Stimulated activated naive CD8-positive, alpha-beta T cell treated with anti-CD3 and anti-CD28 coated beads, Interleukin-15, amount 100 ng/mL, for 72 hours (primary cell): ENCODE data around the gene APPBP2.
"Not testable (repeated sequence)": the region's sequence is repeated elsewhere in the genome, so short reads cannot be mapped to it uniquely, and the experiment has no call there.

Experiments
- ATAC-seq: fragments of 150-1000 bp; cut with Tn5 transposase; 2 replicates; pipeline ENCODE4 v1.10.0; 2021; ENCODE audit warnings: mild to moderate bottlenecking, moderate library complexity
- DNase-seq, 2 donors: peaks; one replicate each; pipeline ENCODE4 v3.0.0; 2021 to 2022
- H3K27ac Mint-ChIP-seq, 2 donors: one replicate each; pipeline ENCODE4 v1.8.0; 2022; ENCODE audit warnings: mild to moderate bottlenecking in 2 of 2, mixed read lengths in 2 of 2, moderate library complexity in 2 of 2
- H3K27me3 Mint-ChIP-seq: one replicate; pipeline ENCODE4 v1.8.0; 2022; ENCODE audit warnings: mixed read lengths
- H3K4me1 Mint-ChIP-seq: one replicate; pipeline ENCODE4 v1.8.0; 2022; ENCODE audit warnings: mild to moderate bottlenecking, mixed read lengths
- H3K4me3 Mint-ChIP-seq, 2 donors: one replicate each; pipeline ENCODE4 v1.8.0; 2022; ENCODE audit warnings: mild to moderate bottlenecking in 2 of 2, mixed read lengths in 2 of 2, moderate library complexity in 1 of 2
- H3K9me3 Mint-ChIP-seq, 2 donors: one replicate each; pipeline ENCODE4 v1.8.0; 2022; ENCODE audit warnings: mixed read lengths in 2 of 2

Gene APPBP2

DNA sequence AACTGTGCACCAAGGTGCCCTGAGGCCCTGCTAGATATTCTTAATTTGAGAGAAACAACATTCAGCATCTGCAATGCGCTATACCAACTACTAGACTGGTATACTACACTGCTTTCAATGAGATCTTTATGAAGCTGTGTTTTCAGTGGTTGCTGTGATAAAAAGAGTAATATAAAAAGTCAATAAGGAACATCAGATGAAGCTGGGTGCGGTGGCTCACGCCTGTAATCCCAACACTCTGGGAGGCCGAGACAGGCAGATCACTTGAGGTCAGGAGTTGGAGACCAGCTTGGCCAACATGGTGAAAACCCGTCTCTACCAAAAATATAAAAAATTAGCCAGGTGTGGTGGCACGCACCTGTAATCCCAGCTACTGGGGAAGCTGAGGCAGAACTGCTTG is 10.4 kb downstream of the APPBP2 start:
- H3K4me3 Mint-ChIP-seq, ATAC-seq, DNase-seq, H3K27me3 Mint-ChIP-seq, H3K9me3 Mint-ChIP-seq, H3K27ac Mint-ChIP-seq: not testable (repeated sequence)
- peaks cover 20% of the 10 kb centered on the region for H3K4me1 Mint-ChIP-seq

DNA sequence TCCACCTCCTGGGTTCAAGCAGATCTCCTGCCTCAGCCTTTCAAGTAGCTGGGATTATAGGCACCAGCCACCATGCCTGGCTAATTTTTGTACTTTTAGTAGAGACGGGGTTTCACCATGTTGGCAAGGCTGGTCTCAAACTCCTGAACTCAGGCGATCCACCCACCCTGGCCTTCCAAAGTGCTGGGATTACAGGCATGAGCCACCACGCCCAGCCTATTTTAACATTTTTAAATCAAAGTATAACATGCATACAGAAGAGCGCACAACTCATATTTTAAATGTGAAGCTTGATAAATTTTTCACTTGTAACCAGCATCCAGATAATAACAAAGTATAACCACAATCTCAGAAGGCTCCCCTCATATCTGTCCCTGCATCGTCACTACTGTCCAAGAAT is 10.8 kb downstream of the APPBP2 start:
- ATAC-seq, H3K27ac Mint-ChIP-seq, H3K9me3 Mint-ChIP-seq, H3K4me3 Mint-ChIP-seq, H3K27me3 Mint-ChIP-seq, DNase-seq: not testable (repeated sequence)
- peaks cover 20% of the 10 kb centered on the region for H3K4me1 Mint-ChIP-seq

DNA sequence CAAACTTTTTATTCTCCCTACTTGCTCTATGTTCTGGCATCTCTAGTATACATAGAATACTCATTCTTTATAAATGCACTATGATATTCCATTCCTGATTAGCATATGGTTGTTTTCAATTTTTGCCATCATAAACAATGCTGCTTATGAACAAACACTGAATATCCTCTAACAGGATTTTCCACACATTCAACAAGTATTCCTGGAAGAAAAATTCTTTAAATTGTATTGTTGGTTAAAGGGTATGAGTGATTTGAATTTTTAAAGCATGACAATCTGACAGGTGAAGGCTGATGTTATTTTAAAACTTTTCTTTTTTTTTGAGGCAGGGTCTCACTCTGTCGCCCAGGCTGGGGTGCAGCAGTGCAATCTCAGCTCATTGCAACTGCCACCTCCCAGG is 11.5 kb downstream of the APPBP2 start:
- no peaks in the 10 kb centered on the region for H3K27me3 Mint-ChIP-seq
- ATAC-seq (no peak), DNase-seq (no peak)
- H3K27ac Mint-ChIP-seq, result no peak overlapping the region
- no peak overlapping the region for H3K4me3 Mint-ChIP-seq
- no peaks in the 10 kb centered on the region for H3K9me3 Mint-ChIP-seq
- peaks cover 23% of the 10 kb centered on the region for H3K4me1 Mint-ChIP-seq

DNA sequence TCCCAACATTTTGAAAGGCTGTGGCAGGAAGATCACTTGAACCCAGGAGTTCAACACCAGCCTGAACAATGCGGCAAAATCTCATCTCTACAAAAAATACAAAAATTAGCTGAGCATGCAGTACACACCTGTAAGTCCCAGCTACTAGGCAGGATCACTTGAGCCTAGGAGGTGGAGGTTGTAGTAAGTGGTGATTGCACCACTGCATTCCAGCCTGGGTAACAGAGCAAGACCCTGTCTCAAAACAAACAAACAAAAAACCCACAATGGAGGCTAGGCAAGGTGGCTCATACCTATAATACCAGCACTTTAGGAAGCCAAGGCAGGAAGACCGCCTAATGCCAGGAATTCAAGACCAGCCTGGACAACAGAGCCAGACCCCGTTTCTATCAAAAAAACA is 12.0 kb downstream of the APPBP2 start:
- Mint-ChIP-seq H3K27ac (peak overlapping the region in 1 of 2 donors; percentile 54), H3K4me3 (no peak overlapping the region), H3K4me1 (peaks cover 25% of the 10 kb centered on the region), H3K9me3 (no peaks in the 10 kb centered on the region), H3K27me3 (no peaks in the 10 kb centered on the region)
- ATAC-seq, result no peak
- no peak for DNase-seq

DNA sequence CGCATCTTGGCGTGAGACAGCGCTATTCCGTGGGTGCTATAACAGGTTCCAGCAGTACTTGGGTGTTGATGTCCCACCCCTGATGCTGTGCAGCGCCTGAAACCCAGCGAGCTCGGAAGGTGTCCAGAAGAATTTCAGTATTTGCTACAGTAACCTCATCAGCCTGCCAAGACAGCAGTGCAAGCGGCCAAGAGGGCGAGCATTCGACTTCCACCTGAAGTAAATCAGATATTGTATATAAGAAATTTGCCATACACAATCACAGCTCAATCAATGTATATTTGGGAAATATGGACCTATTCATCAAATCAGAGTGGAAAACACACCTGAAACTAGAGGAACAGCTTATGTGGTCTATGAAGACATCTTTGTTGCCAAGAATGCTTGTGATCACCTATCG is 13.0 kb downstream of the APPBP2 start:
- H3K4me1 Mint-ChIP-seq, result peaks cover 26% of the 10 kb centered on the region

DNA sequence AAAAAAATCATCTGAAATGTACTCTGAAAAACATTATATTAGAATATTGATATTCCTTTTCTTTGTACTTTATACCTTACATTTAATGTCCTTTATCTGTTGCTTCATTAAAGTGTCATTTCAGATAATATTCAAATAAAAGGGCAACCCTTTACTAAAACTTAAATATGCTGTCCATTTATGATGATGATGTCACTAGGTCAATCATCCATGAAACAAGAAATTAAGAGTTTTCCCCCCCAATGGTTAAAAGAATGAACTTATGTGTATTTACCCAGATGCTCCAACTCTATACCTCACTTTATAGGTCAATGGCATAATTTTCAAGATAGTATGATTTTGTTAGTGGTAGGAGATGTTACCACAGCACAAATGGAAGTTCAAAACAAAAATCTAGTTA is 15.3 kb downstream of the APPBP2 start:
- Mint-ChIP-seq H3K9me3 (no peaks in the 10 kb centered on the region), H3K4me3 (no peak overlapping the region), H3K27ac (no peak overlapping the region), H3K4me1 (peaks cover 34% of the 10 kb centered on the region), H3K27me3 (no peaks in the 10 kb centered on the region)
- DNase-seq (no peak), ATAC-seq (no peak)

More for the DNA sequence above, 13.0 kb downstream of the APPBP2 start:
- Mint-ChIP-seq H3K9me3 (no peaks in the 10 kb centered on the region), H3K27ac (no peak overlapping the region), H3K27me3 (no peaks in the 10 kb centered on the region), H3K4me3 (no peak overlapping the region)
- no peak for ATAC-seq
- no peak for DNase-seq

DNA sequence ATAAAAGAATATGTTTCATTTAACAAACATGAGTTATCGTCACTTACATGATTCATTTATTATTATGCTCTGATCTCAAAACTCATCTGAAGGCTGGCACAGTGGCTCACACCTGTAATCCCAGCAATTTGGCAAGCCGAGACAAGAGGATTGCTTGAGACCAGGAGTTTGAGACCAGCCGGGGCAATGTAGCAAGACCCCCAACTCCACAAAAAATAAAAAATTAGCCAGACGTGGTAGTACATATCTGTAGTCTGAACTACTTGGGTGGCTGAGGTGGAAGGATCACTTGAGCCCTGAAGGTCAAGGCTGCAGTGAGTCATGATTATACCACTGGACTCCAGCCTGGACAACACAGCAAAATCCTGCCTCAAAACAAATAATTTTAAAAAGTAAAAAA is 16.0 kb downstream of the APPBP2 start:
- ATAC-seq, result no peak
- Mint-ChIP-seq H3K4me1 (peaks cover 34% of the 10 kb centered on the region), H3K9me3 (no peaks in the 10 kb centered on the region), H3K27me3 (no peaks in the 10 kb centered on the region), H3K4me3 (no peak overlapping the region), H3K27ac (no peak overlapping the region)
- DNase-seq, result no peak

DNA sequence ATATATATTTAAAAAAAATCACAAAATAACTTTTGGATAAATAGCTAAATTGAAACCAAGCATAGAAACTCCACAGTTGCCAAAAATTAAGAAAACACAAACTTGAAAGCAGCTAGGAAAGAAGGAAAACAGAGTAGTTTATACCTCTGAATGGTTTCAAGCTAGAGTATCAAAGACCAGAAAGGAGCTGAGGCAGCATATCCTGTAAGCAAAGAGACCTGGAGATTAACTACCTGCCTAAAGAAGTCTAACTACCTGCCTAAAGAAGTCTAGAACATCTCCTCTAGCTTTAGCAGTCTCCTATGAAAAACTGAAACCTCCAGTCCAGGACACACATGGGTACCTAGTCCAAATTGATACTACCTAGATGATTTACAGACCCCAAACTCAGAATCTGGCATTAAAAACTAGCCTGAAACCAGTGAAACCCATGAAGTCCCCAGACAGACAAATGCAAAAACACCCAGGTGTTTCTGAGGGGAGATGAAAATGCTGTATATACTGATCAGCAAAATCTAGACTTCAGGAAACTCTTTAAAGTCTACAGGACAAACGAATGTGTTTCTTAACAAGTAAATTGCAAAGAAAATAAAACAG is 17.6 kb downstream of the APPBP2 start:
- Mint-ChIP-seq H3K9me3 (no peaks in the 10 kb centered on the region), H3K27ac (peak overlapping the region in 1 of 2 donors; percentile 46), H3K4me1 (peaks cover 25% of the 10 kb centered on the region), H3K4me3 (no peak overlapping the region), H3K27me3 (no peaks in the 10 kb centered on the region)
- no peak for DNase-seq
- no peak for ATAC-seq

DNA sequence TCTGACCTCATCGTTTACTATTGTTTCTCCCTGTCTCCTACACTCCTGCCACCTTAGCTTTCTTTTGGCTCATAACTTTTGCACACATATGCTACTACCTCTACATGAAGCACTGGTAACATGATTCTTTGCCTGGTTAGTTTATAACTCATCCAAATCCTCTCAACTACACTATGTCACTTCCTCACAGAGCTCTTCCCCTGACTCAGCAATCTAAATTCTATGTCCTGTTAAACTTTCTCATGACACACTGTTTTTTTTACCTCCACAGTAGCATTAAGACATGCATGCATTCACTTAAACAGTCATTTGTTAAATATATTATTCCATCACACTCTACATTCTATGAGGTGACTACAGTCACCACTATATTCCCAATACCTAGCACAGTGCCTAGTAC is 19.7 kb downstream of the APPBP2 start:
- DNase-seq (no peak), ATAC-seq (no peak)
- Mint-ChIP-seq H3K9me3 (no peaks in the 10 kb centered on the region), H3K4me3 (no peak overlapping the region), H3K27me3 (no peaks in the 10 kb centered on the region), H3K27ac (peak overlapping the region in 1 of 2 donors; percentile 12), H3K4me1 (peaks cover 25% of the 10 kb centered on the region)

DNA sequence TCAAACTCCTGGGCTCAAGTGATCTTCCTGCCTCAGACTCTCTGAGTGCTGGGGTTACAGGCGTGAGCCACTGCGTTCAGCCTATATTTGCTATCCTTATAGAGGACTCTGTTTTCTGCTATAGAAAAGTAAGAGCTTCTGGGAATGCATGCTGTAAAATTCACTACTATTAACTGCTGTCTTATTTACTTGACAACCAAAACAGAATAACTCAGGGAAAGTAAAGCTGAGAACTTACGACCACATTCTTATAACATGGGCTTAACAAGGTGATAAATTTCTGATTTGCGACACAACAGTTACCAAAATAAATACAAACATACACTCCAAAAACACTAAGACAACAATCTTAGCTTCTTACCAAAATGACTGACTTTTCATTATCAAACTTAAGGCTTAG is 23.9 kb downstream of the APPBP2 start:
- ATAC-seq (no peak), DNase-seq (no peak)
- H3K27ac Mint-ChIP-seq, result no peak overlapping the region
- no peaks in the 10 kb centered on the region for H3K27me3 Mint-ChIP-seq
- H3K4me1 Mint-ChIP-seq, result peaks cover 6% of the 10 kb centered on the region
- no peak overlapping the region for H3K4me3 Mint-ChIP-seq
- no peaks in the 10 kb centered on the region for H3K9me3 Mint-ChIP-seq

DNA sequence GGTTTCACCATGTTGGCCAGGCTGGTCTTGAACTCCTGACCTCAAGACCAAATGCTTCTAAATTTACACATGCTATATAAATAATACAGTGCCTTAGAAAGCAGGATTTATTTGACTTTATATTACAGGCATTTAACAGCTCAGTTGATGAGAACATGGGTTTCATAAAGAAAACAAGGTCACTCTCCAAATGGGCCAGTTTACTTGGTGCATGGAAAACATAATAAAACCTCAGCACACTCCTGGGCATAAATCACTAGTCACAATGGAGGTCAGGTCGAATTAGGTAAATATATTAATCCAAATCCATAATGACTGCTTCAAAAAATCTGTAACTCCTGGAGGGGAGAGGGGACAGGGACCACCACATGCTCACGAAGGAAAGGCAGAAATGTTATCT is 24.5 kb downstream of the APPBP2 start:
- Mint-ChIP-seq H3K4me1 (peaks cover 6% of the 10 kb centered on the region), H3K9me3 (no peaks in the 10 kb centered on the region), H3K4me3 (no peak overlapping the region), H3K27ac (no peak overlapping the region), H3K27me3 (no peaks in the 10 kb centered on the region)
- DNase-seq (no peak), ATAC-seq (no peak)

DNA sequence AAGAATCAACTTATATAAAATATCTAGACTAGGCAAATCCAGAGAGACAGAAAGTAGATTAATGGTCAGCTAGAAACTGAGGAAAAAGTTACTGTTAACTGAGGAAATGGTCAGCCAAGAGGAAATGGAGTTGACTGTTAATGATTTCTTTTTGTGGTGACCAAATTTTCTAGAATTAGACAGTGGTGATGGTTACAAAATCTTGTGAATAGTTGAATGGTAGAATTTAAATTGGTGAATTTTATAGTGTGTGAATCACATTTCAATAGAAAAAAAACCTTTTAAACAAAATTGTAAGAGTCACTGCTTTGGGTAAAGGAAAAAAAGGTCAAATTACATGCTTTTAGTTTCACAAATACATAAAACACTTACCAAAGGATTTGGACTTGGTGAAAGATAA is 30.0 kb downstream of the APPBP2 start:
- Mint-ChIP-seq H3K27ac (no peak overlapping the region), H3K4me1 (no peaks in the 10 kb centered on the region), H3K9me3 (peaks cover 2 to 11% of the 10 kb centered on the region in 2 donors), H3K27me3 (no peaks in the 10 kb centered on the region), H3K4me3 (no peak overlapping the region)
- ATAC-seq, result no peak
- DNase-seq, result no peak

DNA sequence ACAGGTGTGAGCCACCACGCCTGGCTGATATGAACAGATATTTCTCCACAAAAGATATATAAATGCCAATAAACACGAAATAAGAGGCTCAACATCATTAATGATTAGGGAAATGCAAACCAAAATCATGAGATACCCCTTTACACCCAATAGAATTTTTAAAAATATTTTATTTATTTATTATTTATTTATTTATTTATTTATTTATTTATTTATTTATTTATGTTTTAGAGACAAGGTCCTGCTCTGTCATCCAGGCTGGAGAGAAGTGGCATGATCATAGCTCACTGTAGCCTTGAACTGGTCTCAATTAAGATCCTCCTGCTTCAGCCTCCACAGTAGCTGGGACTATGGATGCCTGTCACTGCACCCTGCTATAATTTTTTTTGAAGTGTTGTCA is 30.8 kb downstream of the APPBP2 start:
- ATAC-seq (no peak), DNase-seq (no peak)
- H3K4me1 Mint-ChIP-seq, result no peaks in the 10 kb centered on the region
- H3K27me3 Mint-ChIP-seq, result no peaks in the 10 kb centered on the region
- no peak overlapping the region for H3K27ac Mint-ChIP-seq
- H3K4me3 Mint-ChIP-seq, result no peak overlapping the region
- peaks cover 7 to 19% of the 10 kb centered on the region in 2 donors for H3K9me3 Mint-ChIP-seq

DNA sequence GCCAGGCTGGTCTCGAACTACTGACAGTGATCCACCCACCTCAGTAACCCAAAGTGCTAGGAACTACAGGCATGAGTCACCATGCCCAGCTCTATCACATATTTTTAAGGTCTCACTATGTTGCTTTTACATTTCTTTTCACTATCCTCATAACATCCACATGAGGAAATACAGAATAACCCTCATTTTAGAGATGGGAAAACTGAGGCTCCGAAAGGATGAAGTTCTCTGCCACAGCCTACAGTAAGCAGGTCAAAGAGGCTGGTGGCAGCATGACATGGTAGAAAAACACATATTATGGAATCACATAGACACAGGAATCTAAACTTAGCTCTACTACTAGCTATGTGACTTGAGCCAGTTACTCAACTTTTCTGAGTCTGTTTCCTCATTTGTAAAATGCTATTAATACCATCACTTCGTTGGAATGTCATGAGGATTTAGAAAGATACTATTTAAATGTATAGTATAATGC is 32.2 kb downstream of the APPBP2 start:
- H3K27me3 Mint-ChIP-seq, result no peaks in the 10 kb centered on the region
- no peak overlapping the region for H3K4me3 Mint-ChIP-seq
- no peaks in the 10 kb centered on the region for H3K4me1 Mint-ChIP-seq
- ATAC-seq (no peak), DNase-seq (no peak)
- H3K9me3 Mint-ChIP-seq, result peaks cover 7 to 19% of the 10 kb centered on the region in 2 donors
- H3K27ac Mint-ChIP-seq, result no peak overlapping the region

DNA sequence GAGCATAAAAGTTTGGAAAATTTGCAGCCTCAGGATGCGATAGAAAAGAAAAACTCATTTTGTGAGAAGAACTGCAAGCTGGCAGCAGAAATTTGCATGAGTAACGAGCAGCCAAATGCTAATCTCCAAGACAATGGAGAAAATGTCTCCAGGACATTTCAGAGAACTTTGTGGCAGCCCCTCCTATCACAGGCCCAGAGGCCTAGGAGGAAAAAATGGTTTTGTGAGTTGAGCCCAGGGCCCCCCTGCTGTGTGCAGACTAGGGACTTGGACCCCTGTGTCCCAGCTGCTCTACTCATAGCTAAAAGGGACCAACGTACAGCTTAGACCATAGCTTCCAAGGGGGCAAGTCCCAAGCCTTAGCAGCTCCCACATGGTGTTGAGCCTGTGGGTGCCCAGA is 34.3 kb downstream of the APPBP2 start:
- no peak overlapping the region for H3K27ac Mint-ChIP-seq
- no peaks in the 10 kb centered on the region for H3K4me1 Mint-ChIP-seq
- peaks cover 13 to 26% of the 10 kb centered on the region in 2 donors for H3K9me3 Mint-ChIP-seq
- no peaks in the 10 kb centered on the region for H3K27me3 Mint-ChIP-seq
- no peak for DNase-seq
- no peak overlapping the region for H3K4me3 Mint-ChIP-seq
- ATAC-seq, result no peak

DNA sequence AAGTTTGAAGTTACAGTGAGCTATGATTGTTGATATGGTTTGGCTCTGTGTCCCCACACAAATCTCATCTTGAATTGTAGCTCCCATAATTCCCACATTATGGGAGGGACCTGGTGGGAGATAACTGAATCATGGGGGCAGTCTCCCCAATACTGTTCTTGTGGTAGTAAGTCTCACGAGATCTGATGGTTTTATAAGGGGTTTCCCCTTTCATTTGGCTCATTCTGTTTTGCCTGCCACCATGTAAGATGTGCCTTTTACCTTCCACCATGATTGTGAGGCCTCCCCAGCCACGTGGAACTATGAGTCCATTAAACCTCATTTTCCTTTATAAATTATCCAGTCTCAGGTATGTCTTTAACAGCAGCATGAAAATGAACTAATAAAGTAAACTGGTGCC is 35.4 kb downstream of the APPBP2 start:
- not testable (repeated sequence) for DNase-seq, H3K27ac Mint-ChIP-seq, H3K4me1 Mint-ChIP-seq, H3K27me3 Mint-ChIP-seq, H3K4me3 Mint-ChIP-seq, ATAC-seq
- H3K9me3 Mint-ChIP-seq, result peaks cover 23 to 37% of the 10 kb centered on the region in 2 donors

DNA sequence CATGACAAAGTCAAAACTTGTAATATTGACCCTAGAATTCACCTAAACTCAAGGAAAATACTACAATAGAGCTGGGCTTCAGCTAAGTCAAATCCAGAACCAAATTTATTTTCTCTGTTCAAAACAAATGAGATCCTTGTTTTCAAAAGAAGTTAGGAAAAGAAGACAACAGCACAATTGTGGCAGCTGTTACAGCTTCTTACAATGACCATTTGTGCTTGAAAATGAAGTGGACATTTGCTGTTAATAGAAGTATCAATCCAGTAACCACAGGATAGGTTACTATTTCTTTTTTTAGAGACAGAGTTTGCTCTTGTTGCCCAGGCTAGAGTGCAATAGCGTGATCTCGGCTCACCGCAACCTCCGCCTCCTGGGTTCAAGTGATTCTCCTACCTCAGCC is 44.4 kb downstream of the APPBP2 start:
- Mint-ChIP-seq H3K9me3 (peaks cover 13 to 18% of the 10 kb centered on the region in 2 donors), H3K27ac (no peak overlapping the region), H3K27me3 (no peaks in the 10 kb centered on the region), H3K4me1 (no peaks in the 10 kb centered on the region), H3K4me3 (no peak overlapping the region)
- DNase-seq (no peak), ATAC-seq (no peak)
